H9 (cell line): Measurements from ENCODE around the gene TMEM178B. TPM values are rescaled to one million over a fixed set of nuclear protein-coding genes. Genes with fewer than 3 reads are reported as not detected.

Source experiments
- DNase-seq: peaks from one replicate; pipeline ENCODE4 v3.0.0-alpha.2; 2017
- H2AFZ ChIP-seq: one replicate; pipeline ENCODE4 v1.6.1; 2013; ENCODE audit warnings: mild to moderate bottlenecking, low read length, control low read depth, moderate library complexity
- H2AK5ac ChIP-seq: 2 replicates; pipeline ENCODE4 v1.6.1; 2013; ENCODE audit warnings: low read length, control low read depth, mixed read lengths; ENCODE audit not compliant: insufficient read length
- H2BK120ac ChIP-seq: one replicate; pipeline ENCODE4 v1.6.1; 2013; ENCODE audit warnings: low read depth, mild to moderate bottlenecking, low read length, control low read depth, inconsistent platforms; ENCODE audit not compliant: poor library complexity, severe bottlenecking
- H2BK12ac ChIP-seq: 2 replicates; pipeline ENCODE4 v1.6.1; 2013; ENCODE audit warnings: low read length, control low read depth, mixed read lengths, low read depth; ENCODE audit not compliant: insufficient read length
- H2BK15ac ChIP-seq: 2 replicates; pipeline ENCODE4 v1.6.1; 2013; ENCODE audit warnings: low read depth, low read length, control low read depth
- H2BK20ac ChIP-seq: one replicate; pipeline ENCODE4 v1.6.1; 2013; ENCODE audit warnings: low read depth, mild to moderate bottlenecking, low read length, control low read depth, inconsistent platforms; ENCODE audit not compliant: poor library complexity, severe bottlenecking
- H2BK5ac ChIP-seq: 2 replicates; pipeline ENCODE4 v1.6.1; 2013; ENCODE audit warnings: low read length, control low read depth, mixed read lengths; ENCODE audit not compliant: insufficient read length
- H3K14ac ChIP-seq: 2 replicates; pipeline ENCODE4 v1.6.1; 2013; ENCODE audit warnings: low read length, control low read depth; ENCODE audit not compliant: insufficient read depth
- H3K18ac ChIP-seq: 2 replicates; pipeline ENCODE4 v1.6.1; 2013; ENCODE audit warnings: low read depth, mild to moderate bottlenecking, mixed read lengths, low read length, control low read depth; ENCODE audit not compliant: insufficient read length
- H3K23ac ChIP-seq: 2 replicates; pipeline ENCODE4 v1.6.1; 2013; ENCODE audit warnings: low read length, control low read depth, mixed read lengths, low read depth; ENCODE audit not compliant: insufficient read length
- H3K23me2 ChIP-seq: 2 replicates; pipeline ENCODE4 v1.6.1; 2013; ENCODE audit warnings: low read depth, mild to moderate bottlenecking, mixed read lengths, low read length, control low read depth; ENCODE audit not compliant: insufficient read length, poor library complexity, severe bottlenecking
- H3K27ac ChIP-seq: 2 replicates; pipeline ENCODE4 v1.5.1; 2013; ENCODE audit warnings: low read length, control low read depth, mixed read lengths, low read depth; ENCODE audit not compliant: insufficient read length
- H3K27me3 ChIP-seq: 2 replicates; pipeline ENCODE4 v1.6.1; 2013; ENCODE audit warnings: low read length, control low read depth, inconsistent platforms; ENCODE audit not compliant: insufficient read depth
- H3K4ac ChIP-seq: 2 replicates; pipeline ENCODE4 v1.6.1; 2013; ENCODE audit warnings: low read depth, mild to moderate bottlenecking, control low read depth, inconsistent platforms, low read length, moderate library complexity
- H3K4me1 ChIP-seq: 2 replicates; pipeline ENCODE4 v1.6.1; 2013; ENCODE audit warnings: low read length, control low read depth, inconsistent platforms; ENCODE audit not compliant: insufficient read depth
- H3K4me2 ChIP-seq: 2 replicates; pipeline ENCODE4 v1.6.1; 2013; ENCODE audit warnings: low read length, control low read depth, mixed read lengths; ENCODE audit not compliant: insufficient read length, insufficient read depth
- H3K56ac ChIP-seq: 2 replicates; pipeline ENCODE4 v1.6.1; 2013; ENCODE audit warnings: low read depth, mild to moderate bottlenecking, mixed read lengths, low read length, control low read depth; ENCODE audit not compliant: insufficient read length
- H3K79me1 ChIP-seq: 2 replicates; pipeline ENCODE4 v1.6.1; 2013; ENCODE audit warnings: low read depth, mild to moderate bottlenecking, moderate library complexity, low read length, control low read depth, inconsistent platforms; ENCODE audit not compliant: insufficient read depth, poor library complexity, severe bottlenecking
- H3K79me2 ChIP-seq: 2 replicates; pipeline ENCODE4 v1.6.1; 2013; ENCODE audit warnings: low read length, control low read depth, inconsistent platforms; ENCODE audit not compliant: insufficient read depth
- H3K9ac ChIP-seq: 2 replicates; pipeline ENCODE4 v1.6.1; 2013; ENCODE audit warnings: low read length, control low read depth, mixed read lengths; ENCODE audit not compliant: insufficient read length; ENCODE audit errors: extremely low read depth
- H3K9me3 ChIP-seq: one replicate; pipeline ENCODE4 v1.6.1; 2013; ENCODE audit warnings: low read depth, low read length, inconsistent platforms; ENCODE audit not compliant: control insufficient read depth
- H3T11ph ChIP-seq: one replicate; pipeline ENCODE4 v1.6.1; 2013; ENCODE audit warnings: mild to moderate bottlenecking, low read length, control low read depth, inconsistent platforms
- H4K20me1 ChIP-seq: one replicate; pipeline ENCODE4 v1.6.1; 2013; ENCODE audit not compliant: control insufficient read depth, insufficient read length, insufficient read depth
- H4K5ac ChIP-seq: 2 replicates; pipeline ENCODE4 v1.6.1; 2013; ENCODE audit warnings: low read depth, mild to moderate bottlenecking, mixed read lengths, low read length, control low read depth; ENCODE audit not compliant: insufficient read length
- H4K8ac ChIP-seq: replicated peaks from 2 replicates; pipeline ENCODE4 v1.6.1; 2013; ENCODE audit warnings: low read length, control low read depth, mixed read lengths, low read depth; ENCODE audit not compliant: insufficient read length
- H4K91ac ChIP-seq: 2 replicates; pipeline ENCODE4 v1.6.1; 2013; ENCODE audit warnings: low read depth, mild to moderate bottlenecking, moderate library complexity, mixed read lengths, low read length, control low read depth; ENCODE audit not compliant: insufficient read length
- H3K27ac Mint-ChIP-seq, 3 experiments: 2 replicates in 2 of 3; 3 replicates in 1 of 3; pipeline ENCODE4 v1.8.0; 2020 to 2021; ENCODE audit warnings: mixed read lengths in 3 of 3, mild to moderate bottlenecking in 1 of 3, moderate library complexity in 1 of 3
- H3K27me3 Mint-ChIP-seq: 2 replicates; pipeline ENCODE4 v1.8.0; 2021; ENCODE audit warnings: low read depth, mild to moderate bottlenecking, moderate library complexity, mixed read lengths
- H3K36me3 Mint-ChIP-seq, 3 experiments: 2 replicates in 2 of 3; 3 replicates in 1 of 3; pipeline ENCODE4 v1.8.0; 2020 to 2021; ENCODE audit warnings: low read depth in 3 of 3, mixed read lengths in 3 of 3; ENCODE audit not compliant: insufficient read depth in 1 of 3
- H3K4me1 Mint-ChIP-seq, 2 experiments: 2 replicates each; pipeline ENCODE4 v1.8.0; 2020; ENCODE audit warnings: mixed read lengths in 2 of 2
- H3K4me3 Mint-ChIP-seq, 2 experiments: 2 replicates in 1 of 2; 3 replicates in 1 of 2; pipeline ENCODE4 v1.8.0; 2020 to 2021; ENCODE audit warnings: mild to moderate bottlenecking in 2 of 2, mixed read lengths in 2 of 2, moderate library complexity in 1 of 2
- H3K9me3 Mint-ChIP-seq, 2 experiments: 2 replicates in 1 of 2; 3 replicates in 1 of 2; pipeline ENCODE4 v1.8.0; 2020; ENCODE audit warnings: mild to moderate bottlenecking in 2 of 2, mixed read lengths in 2 of 2, moderate library complexity in 1 of 2
- WGBS: extraction: QIAGEN DNeasy Blood & Tissue Kit; methylation state at CpG from one replicate; pipeline ENCODE4 v1.1.7; 2013; ENCODE audit warnings: missing lambda C conversion rate, low lambda C conversion rate, mixed read lengths; ENCODE audit not compliant: insufficient read length; ENCODE audit errors: extremely low coverage; 5-methylcytosine and 5-hydroxymethylcytosine counted together
- total RNA-seq: library from RNA; stranded (reverse); gene quantifications from 2 replicates; pipeline ENCODE4 v1.2.1, GENCODE V29; 2021
- TF ChIP-seq, protein P1 (sequence below): fragments of 200-600 bp; sonication (generic); conservative IDR thresholded peaks from 3 replicates; pipeline ENCODE4 v1.8.0; 2021; ENCODE audit warnings: antibody characterized with exemption, mild to moderate bottlenecking

The TMEM178B gene
- total RNA-seq, 1 experiment from 2014 or later: 11.3 TPM

DNA sequence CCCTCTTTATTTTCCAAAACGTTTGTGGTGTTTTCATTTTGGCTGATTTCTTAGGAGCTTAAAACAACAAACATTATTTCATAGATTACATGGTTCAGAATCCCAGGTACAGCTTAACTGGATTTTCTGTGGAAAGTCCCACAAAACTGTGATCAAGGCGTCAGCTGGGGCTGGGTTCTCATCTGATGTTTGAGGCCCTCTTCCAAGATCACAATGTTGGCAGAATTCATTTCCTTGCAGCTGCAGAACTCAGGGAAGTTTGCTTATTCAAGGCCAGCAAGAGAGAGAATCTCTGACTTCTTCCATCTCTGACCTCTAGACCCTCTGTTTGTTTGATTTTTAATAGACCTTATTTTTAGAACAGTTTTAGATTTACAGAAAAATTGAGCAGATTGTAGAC, 368.9 kb downstream of the TMEM178B start:
- Histone ChIP-seq H3K4ac (no peak overlapping the region), H4K91ac (no peak overlapping the region), H3K79me2 (no peaks in the 10 kb centered on the region), H3T11ph (no peak overlapping the region), H4K5ac (no peak overlapping the region), H3K14ac (no peak overlapping the region), H2BK5ac (no peak overlapping the region), H4K20me1 (no peaks in the 10 kb centered on the region), H3K4me1 (no peaks in the 10 kb centered on the region), H3K79me1 (no peaks in the 10 kb centered on the region), H3K4me2 (no peak overlapping the region), H3K27ac (no peak overlapping the region), H2AK5ac (no peak overlapping the region), H3K23me2 (peaks cover 3% of the 10 kb centered on the region), H3K23ac (no peak overlapping the region), H2BK15ac (no peak overlapping the region), H3K18ac (no peak overlapping the region), H4K8ac (no peak overlapping the region), H3K56ac (no peak overlapping the region), H3K9ac (no peak overlapping the region), H2BK120ac (no peak overlapping the region), H3K9me3 (no peaks in the 10 kb centered on the region), H2AFZ (no peak overlapping the region), H2BK20ac (no peak overlapping the region), H2BK12ac (no peak overlapping the region), H3K27me3 (no peaks in the 10 kb centered on the region)
- no peaks in the 10 kb centered on the region for H3K27me3 Mint-ChIP-seq
- no peak overlapping the region for H3K4me3 Mint-ChIP-seq
- TF ChIP-seq, protein P1, sequence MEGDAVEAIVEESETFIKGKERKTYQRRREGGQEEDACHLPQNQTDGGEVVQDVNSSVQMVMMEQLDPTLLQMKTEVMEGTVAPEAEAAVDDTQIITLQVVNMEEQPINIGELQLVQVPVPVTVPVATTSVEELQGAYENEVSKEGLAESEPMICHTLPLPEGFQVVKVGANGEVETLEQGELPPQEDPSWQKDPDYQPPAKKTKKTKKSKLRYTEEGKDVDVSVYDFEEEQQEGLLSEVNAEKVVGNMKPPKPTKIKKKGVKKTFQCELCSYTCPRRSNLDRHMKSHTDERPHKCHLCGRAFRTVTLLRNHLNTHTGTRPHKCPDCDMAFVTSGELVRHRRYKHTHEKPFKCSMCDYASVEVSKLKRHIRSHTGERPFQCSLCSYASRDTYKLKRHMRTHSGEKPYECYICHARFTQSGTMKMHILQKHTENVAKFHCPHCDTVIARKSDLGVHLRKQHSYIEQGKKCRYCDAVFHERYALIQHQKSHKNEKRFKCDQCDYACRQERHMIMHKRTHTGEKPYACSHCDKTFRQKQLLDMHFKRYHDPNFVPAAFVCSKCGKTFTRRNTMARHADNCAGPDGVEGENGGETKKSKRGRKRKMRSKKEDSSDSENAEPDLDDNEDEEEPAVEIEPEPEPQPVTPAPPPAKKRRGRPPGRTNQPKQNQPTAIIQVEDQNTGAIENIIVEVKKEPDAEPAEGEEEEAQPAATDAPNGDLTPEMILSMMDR: no peak
- no peak overlapping the region for H3K27ac Mint-ChIP-seq
- peaks cover 0 to 4% of the 10 kb centered on the region in 2 experiments; a peak in 1 of 4 replicates for H3K4me1 Mint-ChIP-seq
- DNase-seq: no peak
- WGBS: no CpG with 5 or more reads among the region's 2 CpGs
- H3K36me3 Mint-ChIP-seq: peaks cover 0 to 3% (median 2%) of the 10 kb centered on the region in 3 experiments; a peak in 5 of 7 replicates
- H3K9me3 Mint-ChIP-seq: no peaks in the 10 kb centered on the region; a peak in 1 of 5 replicates
